Upper lobe of right lung (tissue), 1 donor: ENCODE measurements around the gene CISD2. TPM values are rescaled to one million over a fixed set of nuclear protein-coding genes. Genes with fewer than 3 reads are reported as not detected.
"Not testable (repeated sequence)": the region's sequence is repeated elsewhere in the genome, so short reads cannot be mapped to it uniquely, and the experiment has no call there.

ENCODE experiments used
- ATAC-seq: fragments of 200-7000 bp; cut with Tn5 transposase; one replicate; pipeline ENCODE4 v1.9.1; 2020; ENCODE audit warnings: mild to moderate bottlenecking, moderate library complexity
- DNase-seq: peaks from one replicate; pipeline ENCODE4 v3.0.0-alpha.2; 2020
- H3K27ac ChIP-seq: fragments of 200-600 bp; one replicate; pipeline ENCODE4 v1.8.0; 2022
- H3K27me3 ChIP-seq: fragments of 200-600 bp; one replicate; pipeline ENCODE4 v1.8.0; 2022; ENCODE audit warnings: mild to moderate bottlenecking
- H3K36me3 ChIP-seq: fragments of 200-600 bp; one replicate; pipeline ENCODE4 v1.8.0; 2022
- H3K4me1 ChIP-seq: fragments of 200-600 bp; one replicate; pipeline ENCODE4 v1.8.0; 2022
- H3K4me3 ChIP-seq: fragments of 200-600 bp; one replicate; pipeline ENCODE4 v1.8.0; 2022; ENCODE audit warnings: mild to moderate bottlenecking
- H3K9me3 ChIP-seq: fragments of 200-600 bp; one replicate; pipeline ENCODE4 v1.8.0; 2022
- intact Hi-C: fragments of 100-400 bp; cut with DNase I; formaldehyde crosslinking; loops from one replicate; pipeline ENCODE4 v1.11.0; 2022
- total RNA-seq: library from RNA; stranded (reverse); fragmentation: NEBNext Ultra II Directional; extraction: Animal tissue kit (Norgen Biotek cat#: 25700); gene quantifications from one replicate; pipeline ENCODE4 v1.2.1, GENCODE V29; 2021
- TF ChIP-seq, protein P1 (sequence below): fragments of 200-600 bp; IDR thresholded peaks from one replicate; pipeline ENCODE4 v1.8.0; 2022; ENCODE audit warnings: antibody characterized with exemption
- donor health status: DM: no; HTN: yes; CAD: no; lungs with severe emphysema.

Gene CISD2
- total RNA-seq, 1 donor from 2014 or later: 24.7 TPM

DNA sequence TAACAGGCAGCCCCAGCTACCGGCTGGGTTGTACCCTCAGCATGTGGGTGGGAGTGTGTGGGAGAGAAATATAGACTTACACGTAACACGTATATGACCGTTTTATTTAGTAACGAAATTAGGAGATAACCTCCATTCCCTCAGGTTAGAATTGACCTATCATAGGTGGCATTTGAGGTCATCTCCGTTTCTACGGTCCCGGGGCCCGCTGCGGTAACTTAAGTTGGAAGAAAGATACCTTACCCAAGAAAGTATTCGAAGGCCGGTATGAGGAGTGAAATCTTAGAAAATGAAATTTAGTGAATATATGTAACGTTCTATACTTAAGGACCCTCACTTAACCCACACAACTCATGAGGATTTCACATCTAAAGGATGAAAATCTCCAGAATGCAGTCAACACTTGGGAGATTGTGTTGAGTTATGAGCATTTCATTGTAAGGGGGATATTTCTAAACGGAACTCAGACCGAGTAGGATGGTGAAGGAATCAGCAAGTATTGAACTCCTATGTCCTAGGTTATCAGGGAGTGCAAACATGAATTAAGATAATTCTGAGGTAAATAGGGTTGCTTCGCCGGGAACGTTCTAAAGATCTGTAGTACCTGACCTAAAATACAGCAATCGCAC lies 891 bp downstream of the CISD2 start:
- intact Hi-C loops: no loop called here
- Histone ChIP-seq H3K27me3 (no peaks in the 10 kb centered on the region), H3K4me3 (peak overlapping the region; percentile 76), H3K27ac (peak overlapping the region; percentile 95), H3K9me3 (no peaks in the 10 kb centered on the region), H3K36me3 (peaks cover 4% of the 10 kb centered on the region), H3K4me1 (peaks cover 4% of the 10 kb centered on the region)
- TF ChIP-seq, protein P1, sequence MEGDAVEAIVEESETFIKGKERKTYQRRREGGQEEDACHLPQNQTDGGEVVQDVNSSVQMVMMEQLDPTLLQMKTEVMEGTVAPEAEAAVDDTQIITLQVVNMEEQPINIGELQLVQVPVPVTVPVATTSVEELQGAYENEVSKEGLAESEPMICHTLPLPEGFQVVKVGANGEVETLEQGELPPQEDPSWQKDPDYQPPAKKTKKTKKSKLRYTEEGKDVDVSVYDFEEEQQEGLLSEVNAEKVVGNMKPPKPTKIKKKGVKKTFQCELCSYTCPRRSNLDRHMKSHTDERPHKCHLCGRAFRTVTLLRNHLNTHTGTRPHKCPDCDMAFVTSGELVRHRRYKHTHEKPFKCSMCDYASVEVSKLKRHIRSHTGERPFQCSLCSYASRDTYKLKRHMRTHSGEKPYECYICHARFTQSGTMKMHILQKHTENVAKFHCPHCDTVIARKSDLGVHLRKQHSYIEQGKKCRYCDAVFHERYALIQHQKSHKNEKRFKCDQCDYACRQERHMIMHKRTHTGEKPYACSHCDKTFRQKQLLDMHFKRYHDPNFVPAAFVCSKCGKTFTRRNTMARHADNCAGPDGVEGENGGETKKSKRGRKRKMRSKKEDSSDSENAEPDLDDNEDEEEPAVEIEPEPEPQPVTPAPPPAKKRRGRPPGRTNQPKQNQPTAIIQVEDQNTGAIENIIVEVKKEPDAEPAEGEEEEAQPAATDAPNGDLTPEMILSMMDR: no peak
- no peak for ATAC-seq
- DNase-seq: no peak

DNA sequence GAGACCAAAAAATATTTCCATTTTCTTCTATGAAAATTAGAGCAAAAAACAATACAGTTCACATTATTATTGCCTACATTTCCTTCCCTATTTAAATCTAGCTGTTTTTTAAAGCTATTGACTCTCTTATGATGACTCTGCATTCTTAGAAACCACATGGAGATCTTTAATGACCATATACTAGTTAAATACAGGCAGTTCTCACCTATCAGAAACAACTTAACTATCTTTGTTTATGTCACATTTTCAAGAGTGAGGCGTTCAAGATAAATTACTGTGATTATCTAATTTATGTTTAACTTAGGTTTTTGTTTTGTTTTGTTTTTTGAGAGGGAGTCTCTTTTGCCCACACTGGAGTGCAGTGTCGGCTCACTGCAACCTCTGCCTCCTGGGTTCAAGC lies 3.0 kb downstream of the CISD2 start:
- H3K4me1 ChIP-seq: peaks cover 4% of the 10 kb centered on the region
- no peak overlapping the region for H3K4me3 ChIP-seq
- DNase-seq (no peak), ATAC-seq (no peak)
- H3K27me3 ChIP-seq: no peaks in the 10 kb centered on the region
- H3K9me3 ChIP-seq: no peaks in the 10 kb centered on the region
- peaks cover 11% of the 10 kb centered on the region for H3K36me3 ChIP-seq
- TF ChIP-seq, protein P1: no peak
- no peak overlapping the region for H3K27ac ChIP-seq
- intact Hi-C loops: no loop called here

DNA sequence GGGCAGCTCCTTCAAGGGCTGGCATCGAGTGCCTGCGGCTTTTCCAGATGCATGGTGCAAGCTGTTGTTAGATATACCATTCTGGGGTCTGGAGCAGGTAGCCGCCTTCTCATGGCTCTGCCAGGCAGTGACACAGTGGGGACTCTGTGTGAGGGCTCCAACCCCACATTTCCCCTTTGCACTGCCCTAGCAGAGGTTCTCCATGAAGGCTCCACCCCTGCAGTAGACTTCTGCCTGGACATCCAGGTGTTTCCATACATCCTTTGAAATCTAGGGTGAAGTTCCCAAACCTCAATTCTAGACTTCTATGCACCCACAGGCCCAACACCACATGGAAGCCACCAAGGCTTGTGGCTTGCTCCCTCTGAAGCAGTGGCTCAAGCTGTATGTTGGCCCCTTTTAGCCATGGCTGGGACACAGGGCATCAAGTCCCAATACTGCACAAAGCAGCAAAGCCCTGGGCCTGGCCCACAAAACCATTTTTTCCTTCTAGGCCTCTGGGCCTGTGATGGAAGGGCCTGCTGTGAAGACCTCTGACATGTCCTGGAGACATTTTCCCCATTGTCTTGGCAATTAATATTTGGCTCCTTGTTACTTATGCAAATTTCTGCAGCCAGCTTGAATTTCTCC lies 8.8 kb downstream of the CISD2 start:
- peaks cover 11% of the 10 kb centered on the region for H3K36me3 ChIP-seq
- H3K4me1 ChIP-seq, H3K27ac ChIP-seq, ATAC-seq, DNase-seq, H3K27me3 ChIP-seq, intact Hi-C loops, H3K9me3 ChIP-seq, H3K4me3 ChIP-seq: not testable (repeated sequence)

DNA sequence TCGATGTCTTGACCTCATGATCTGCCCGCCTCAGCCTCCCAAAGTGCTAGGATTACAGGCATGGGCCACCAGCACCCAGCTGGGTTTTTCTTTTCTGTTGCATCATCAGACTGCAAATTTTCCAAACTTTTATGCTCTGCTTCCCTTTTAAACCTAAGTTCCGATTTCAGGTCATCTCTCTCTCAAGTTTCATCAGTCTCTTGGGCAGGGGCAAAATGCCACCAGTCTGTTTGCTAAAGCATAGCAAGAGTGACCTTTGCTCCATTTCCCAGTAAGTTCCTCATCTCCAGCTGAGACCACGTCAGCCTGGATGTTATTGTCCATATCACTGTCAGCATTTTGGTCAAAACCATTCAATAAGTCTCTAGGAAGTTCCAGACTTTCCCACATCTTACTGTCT lies 9.6 kb downstream of the CISD2 start:
- H3K9me3 ChIP-seq, H3K4me1 ChIP-seq, DNase-seq, H3K4me3 ChIP-seq, H3K27me3 ChIP-seq, intact Hi-C loops: not testable (repeated sequence)
- H3K27ac ChIP-seq: peak overlapping the region; percentile 24
- H3K36me3 ChIP-seq: peaks cover 11% of the 10 kb centered on the region
- peak; percentile 62 for ATAC-seq

DNA sequence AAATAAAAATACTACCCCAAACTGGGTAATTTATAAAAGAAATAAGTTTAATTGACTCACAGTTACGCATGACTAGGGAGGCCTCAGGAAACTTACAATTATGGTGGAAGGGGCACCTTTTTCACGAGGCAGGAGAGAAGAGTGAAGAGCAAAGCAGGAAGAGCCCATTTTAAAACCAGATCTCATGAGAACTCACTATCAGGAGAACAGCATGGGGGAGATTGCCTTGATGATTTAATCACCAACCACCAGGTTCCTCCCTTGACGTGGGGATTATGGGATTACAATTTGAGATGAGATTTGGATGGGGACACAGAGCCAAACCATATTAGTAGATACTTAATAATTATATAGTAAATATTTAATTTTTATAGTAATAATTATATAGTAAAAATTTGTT lies 10.1 kb downstream of the CISD2 start:
- TF ChIP-seq, protein P1: no peak
- Histone ChIP-seq H3K27me3 (no peaks in the 10 kb centered on the region), H3K4me1 (no peaks in the 10 kb centered on the region), H3K36me3 (peaks cover 11% of the 10 kb centered on the region), H3K4me3 (no peak overlapping the region), H3K9me3 (no peaks in the 10 kb centered on the region), H3K27ac (peak overlapping the region; percentile 24)
- no peak for DNase-seq
- intact Hi-C loops: no loop called here
- no peak for ATAC-seq

DNA sequence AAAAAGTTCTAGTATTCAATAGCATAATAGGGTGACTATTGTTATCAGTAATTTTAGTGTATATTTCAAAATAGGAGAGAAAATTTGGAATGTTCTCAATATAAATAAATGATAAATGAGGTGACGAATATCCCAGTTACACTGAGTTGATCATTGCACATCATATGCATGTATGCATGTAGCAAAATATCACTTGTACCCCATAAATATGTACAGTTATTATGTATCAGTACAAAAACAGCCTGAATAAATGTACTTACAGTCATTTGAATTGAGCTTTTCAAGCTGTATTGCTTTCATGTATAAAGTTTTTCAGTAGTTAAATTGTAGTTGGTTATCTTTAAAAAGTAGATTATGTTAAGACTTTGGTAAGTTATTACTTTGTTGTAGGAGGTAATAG lies 12.6 kb downstream of the CISD2 start:
- ATAC-seq (no peak), DNase-seq (no peak)
- TF ChIP-seq, protein P1: no peak
- Histone ChIP-seq H3K4me1 (no peaks in the 10 kb centered on the region), H3K36me3 (no peaks in the 10 kb centered on the region), H3K27me3 (no peaks in the 10 kb centered on the region), H3K9me3 (no peaks in the 10 kb centered on the region), H3K4me3 (no peak overlapping the region), H3K27ac (no peak overlapping the region)
- intact Hi-C loops: no loop called here
